ENCODE measurements around the gene GTPBP6. TPM values are rescaled to one million over a fixed set of nuclear protein-coding genes. Genes with fewer than 3 reads are reported as not detected.
"Not testable (repeated sequence)": the region's sequence is repeated elsewhere in the genome, so short reads cannot be mapped to it uniquely, and the experiment has no call there.

GTPBP6 gene
- total and polyA plus RNA-seq, 5 experiments from 2014 or later, result 37.2 to 101 (median 62.7) TPM

- Mint-ChIP-seq H3K9me3 (no peaks in the 10 kb centered on the region), H3K4me1 (peaks cover 10 to 36% (median 22%) of the 10 kb centered on the region in 4 donors), H3K36me3 (no peaks in the 10 kb centered on the region), H3K4me3 (peak overlapping the region; percentile 61 to 90 (median 81)), H3K27ac (peak overlapping the region in 3 of 10 donors; percentile 67 to 89 (median 69)), H3K27me3 (no peaks in the 10 kb centered on the region)
- POLR2A ChIA-PET, result no interaction called here
- DNase-seq (peak in 1 of 10 donors; percentile 12), ATAC-seq (no peak)
Measured at GRCh38 chrX:274904-275475, 43.6 kb downstream of the GTPBP6 start.

DNA sequence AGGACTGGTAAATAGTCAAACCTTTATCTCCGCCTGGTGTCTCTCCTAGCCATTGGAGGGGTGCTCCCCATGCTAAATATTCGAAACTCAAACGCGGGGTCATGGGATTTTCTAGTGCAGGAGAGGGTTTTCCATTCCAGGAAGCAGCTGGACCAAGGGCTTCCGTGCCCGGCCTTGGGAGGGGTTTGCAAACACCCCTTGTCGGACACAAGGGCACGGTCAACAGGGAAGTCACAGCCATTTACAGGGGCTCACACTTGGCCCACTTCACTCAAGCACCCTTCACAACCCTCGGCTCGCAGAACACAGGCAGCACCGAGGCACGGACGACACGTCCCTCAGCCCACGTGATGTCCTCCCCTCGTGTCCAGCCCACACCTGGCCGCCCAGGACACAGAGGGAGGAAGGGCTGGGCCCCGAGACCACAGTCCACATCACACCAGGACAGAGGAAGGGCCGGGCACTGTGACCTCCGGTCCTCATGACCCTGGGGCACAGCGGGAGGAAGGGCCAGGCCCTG lies 47.7 kb downstream of the GTPBP6 start:
- no peaks in the 10 kb centered on the region for H3K36me3 Mint-ChIP-seq
- H3K4me3 Mint-ChIP-seq, result no peak overlapping the region
- ATAC-seq (no peak), DNase-seq (no peak)
- no peaks in the 10 kb centered on the region for H3K27me3 Mint-ChIP-seq
- peaks cover 3 to 9% (median 6%) of the 10 kb centered on the region in 4 donors for H3K4me1 Mint-ChIP-seq
- H3K27ac Mint-ChIP-seq, result peak overlapping the region in 2 of 10 donors; percentile 4 to 57
- no peaks in the 10 kb centered on the region for H3K9me3 Mint-ChIP-seq
- POLR2A ChIA-PET, result no interaction called here

DNA sequence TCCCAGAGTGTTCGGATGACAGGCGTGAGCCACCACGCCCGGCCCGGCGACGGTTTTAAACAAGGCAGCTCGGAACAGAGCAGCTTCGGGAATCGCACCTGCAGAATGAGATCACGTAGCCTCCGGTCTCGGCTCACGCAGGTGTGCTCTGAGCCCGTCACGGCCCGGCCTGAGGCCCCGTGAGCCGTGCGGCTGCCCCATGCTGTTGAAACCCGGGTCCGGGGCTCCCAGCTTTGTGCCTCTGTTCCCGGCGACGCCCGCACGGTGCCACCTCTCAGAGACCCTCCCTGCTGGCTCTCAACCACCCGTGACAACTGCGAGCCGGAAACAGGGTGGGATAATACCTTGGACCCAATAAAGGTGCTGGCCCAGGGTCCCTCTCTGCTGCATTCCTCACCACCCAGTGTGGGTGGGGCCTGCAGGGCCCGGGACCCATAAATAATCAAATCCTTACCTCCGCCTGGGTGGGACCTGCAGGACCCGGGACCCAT lies 50.8 kb downstream of the GTPBP6 start:
- Mint-ChIP-seq H3K9me3 (no peaks in the 10 kb centered on the region), H3K4me1 (peaks cover 0 to 2% (median under 1%) of the 10 kb centered on the region in 4 donors), H3K27ac (no peak overlapping the region), H3K27me3 (no peaks in the 10 kb centered on the region), H3K36me3 (no peaks in the 10 kb centered on the region), H3K4me3 (no peak overlapping the region)
- ATAC-seq (no peak), DNase-seq (peak in 1 of 10 donors; percentile 15)
- POLR2A ChIA-PET, result no interaction called here

DNA sequence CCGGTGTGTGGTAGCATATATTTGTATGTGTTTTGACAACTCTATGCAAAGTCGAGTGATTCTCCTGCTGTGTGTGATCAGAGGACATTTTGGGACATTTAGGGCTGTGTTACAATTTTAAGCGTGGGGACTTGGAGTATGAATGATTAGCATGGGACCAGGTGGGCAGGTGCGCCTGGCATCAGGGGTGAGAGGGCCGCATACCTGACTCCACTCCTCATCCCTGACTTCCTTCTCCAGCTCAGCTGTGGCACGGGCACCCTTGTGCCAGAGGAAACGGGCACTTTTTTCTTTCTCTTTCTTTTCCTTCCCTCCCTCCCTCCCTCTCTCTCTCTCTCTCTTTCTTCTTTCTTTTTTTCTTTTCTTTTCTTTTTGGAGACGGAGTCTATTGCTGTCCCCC lies 53.1 kb downstream of the GTPBP6 start:
- Mint-ChIP-seq H3K36me3 (no peaks in the 10 kb centered on the region), H3K27me3 (no peaks in the 10 kb centered on the region), H3K27ac (peak overlapping the region in 3 of 10 donors; percentile 1 to 89 (median 67)), H3K4me3 (no peak overlapping the region), H3K4me1 (peaks cover 0 to 6% (median 0%) of the 10 kb centered on the region in 4 donors), H3K9me3 (no peaks in the 10 kb centered on the region)
- ATAC-seq (no peak), DNase-seq (no peak)
- POLR2A ChIA-PET, result no interaction called here

- no peaks in the 10 kb centered on the region for H3K27me3 Mint-ChIP-seq
- no peak for DNase-seq
Measured at GRCh38 chrX:264634-265455, 53.8 kb downstream of the GTPBP6 start.

DNA sequence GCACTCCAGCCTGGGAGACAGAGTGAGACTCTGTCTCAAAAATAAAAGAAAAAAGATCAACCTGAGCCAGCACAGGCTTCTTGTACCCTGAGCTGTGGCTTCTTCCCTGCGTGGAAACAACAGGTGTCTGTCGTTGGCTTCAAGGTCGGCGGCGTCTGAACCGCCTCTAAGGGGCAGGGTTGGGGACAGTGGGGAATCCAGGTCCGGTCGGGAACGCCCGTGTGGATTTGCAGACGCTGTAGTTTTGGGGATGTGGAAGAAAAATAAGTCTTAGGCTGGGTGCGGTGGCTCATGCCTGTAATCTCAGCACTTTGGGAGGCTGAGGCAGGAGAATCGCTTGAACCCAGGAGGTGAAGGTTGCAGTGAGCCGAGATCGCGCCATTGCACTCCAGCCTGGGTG lies 54.6 kb downstream of the GTPBP6 start:
- ATAC-seq, H3K4me3 Mint-ChIP-seq, H3K36me3 Mint-ChIP-seq, DNase-seq, POLR2A ChIA-PET, H3K9me3 Mint-ChIP-seq, H3K27me3 Mint-ChIP-seq: not testable (repeated sequence)
- peak overlapping the region in 1 of 10 donors; percentile 22 for H3K27ac Mint-ChIP-seq
- H3K4me1 Mint-ChIP-seq, result peaks cover 0 to 12% (median 3%) of the 10 kb centered on the region in 4 donors

More at GRCh38 chrX:264634-265455, 53.8 kb downstream of the GTPBP6 start:
- Mint-ChIP-seq H3K4me1 (peaks cover 0 to 9% (median 2%) of the 10 kb centered on the region in 4 donors), H3K36me3 (no peaks in the 10 kb centered on the region), H3K4me3 (no peak overlapping the region), H3K9me3 (no peaks in the 10 kb centered on the region), H3K27ac (peak overlapping the region in 4 of 10 donors; percentile 1 to 69 (median 56))
- ATAC-seq, result no peak
- POLR2A ChIA-PET, result no interaction called here

- POLR2A ChIA-PET, result no interaction called here
- no peaks in the 10 kb centered on the region for H3K9me3 Mint-ChIP-seq
- no peak overlapping the region for H3K4me3 Mint-ChIP-seq
- no peak for DNase-seq
- no peak for ATAC-seq
- H3K4me1 Mint-ChIP-seq, result peaks cover 0 to 12% (median 3%) of the 10 kb centered on the region in 4 donors
- no peak overlapping the region for H3K27ac Mint-ChIP-seq
- H3K36me3 Mint-ChIP-seq, result no peaks in the 10 kb centered on the region
- no peaks in the 10 kb centered on the region for H3K27me3 Mint-ChIP-seq
Measured at GRCh38 chrX:262381-262909, 56.2 kb downstream of the GTPBP6 start.

DNA sequence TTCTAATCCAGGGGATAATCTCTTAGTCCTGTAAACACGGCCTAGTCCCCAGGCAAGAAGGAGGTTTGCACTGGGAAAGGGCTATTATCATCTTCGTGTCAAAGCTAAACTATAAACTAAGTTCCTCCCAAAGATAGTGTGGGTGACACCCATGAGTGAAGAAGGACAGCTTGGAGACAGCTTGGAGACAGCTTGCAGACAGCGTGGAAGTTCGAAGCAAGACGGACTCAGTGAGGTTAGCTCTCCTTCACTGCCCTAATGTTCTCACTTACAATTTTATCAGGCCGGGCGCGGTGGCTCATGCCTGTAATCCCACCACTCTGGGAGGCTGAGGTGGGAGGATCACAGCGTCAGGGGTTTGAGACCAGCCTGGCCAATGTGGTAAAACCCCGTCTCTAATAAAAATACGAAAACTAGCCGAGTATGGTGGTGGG lies 56.7 kb downstream of the GTPBP6 start:
- DNase-seq, result no peak
- peaks cover 0 to 12% (median 3%) of the 10 kb centered on the region in 4 donors for H3K4me1 Mint-ChIP-seq
- H3K4me3 Mint-ChIP-seq, result no peak overlapping the region
- H3K9me3 Mint-ChIP-seq, result no peaks in the 10 kb centered on the region
- POLR2A ChIA-PET, result no interaction called here
- ATAC-seq, result no peak
- no peak overlapping the region for H3K27ac Mint-ChIP-seq
- no peaks in the 10 kb centered on the region for H3K27me3 Mint-ChIP-seq
- no peaks in the 10 kb centered on the region for H3K36me3 Mint-ChIP-seq

DNA sequence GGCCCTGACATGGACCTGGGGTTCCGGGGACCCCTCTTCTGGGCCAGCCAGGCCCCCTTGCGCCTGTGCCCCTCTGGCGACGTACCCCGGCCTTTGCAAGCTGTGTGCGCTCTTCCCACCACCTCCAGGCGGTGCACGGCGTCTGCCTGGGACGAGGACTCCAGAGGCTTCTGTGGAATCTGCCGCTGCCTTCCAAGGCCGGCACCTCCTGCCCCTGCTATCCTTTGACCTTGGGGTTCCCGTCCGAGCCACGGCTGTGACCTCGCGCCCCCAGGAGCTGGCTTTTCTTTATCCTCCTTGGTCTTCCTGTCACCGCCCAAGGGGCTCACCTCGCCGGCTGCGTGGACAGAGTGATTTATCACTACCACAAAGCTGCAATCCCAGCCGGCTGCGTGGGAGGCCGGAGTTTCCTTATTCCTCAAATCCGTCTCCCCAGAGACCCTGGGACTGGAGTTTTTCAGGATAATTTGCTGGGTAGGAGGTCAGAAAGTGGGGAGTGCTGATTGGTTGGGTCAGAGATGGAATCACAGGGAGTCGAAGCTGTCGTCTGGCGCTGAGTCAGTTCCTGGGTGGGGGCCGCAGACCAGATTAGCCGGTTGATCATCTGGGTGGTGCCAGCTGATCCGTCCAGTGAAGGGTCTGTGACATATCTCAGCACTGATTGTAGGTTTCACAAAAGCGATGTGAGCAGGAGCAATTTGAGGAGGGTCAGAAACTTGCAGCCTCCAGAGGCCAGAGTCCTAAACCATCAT lies 57.3 kb downstream of the GTPBP6 start:
- no peak for DNase-seq
- Mint-ChIP-seq H3K27ac (no peak overlapping the region), H3K27me3 (no peaks in the 10 kb centered on the region), H3K36me3 (no peaks in the 10 kb centered on the region), H3K4me1 (peaks cover 0 to 12% (median 3%) of the 10 kb centered on the region in 4 donors), H3K9me3 (no peaks in the 10 kb centered on the region), H3K4me3 (no peak overlapping the region)
- no peak for ATAC-seq
- POLR2A ChIA-PET, result no interaction called here

DNA sequence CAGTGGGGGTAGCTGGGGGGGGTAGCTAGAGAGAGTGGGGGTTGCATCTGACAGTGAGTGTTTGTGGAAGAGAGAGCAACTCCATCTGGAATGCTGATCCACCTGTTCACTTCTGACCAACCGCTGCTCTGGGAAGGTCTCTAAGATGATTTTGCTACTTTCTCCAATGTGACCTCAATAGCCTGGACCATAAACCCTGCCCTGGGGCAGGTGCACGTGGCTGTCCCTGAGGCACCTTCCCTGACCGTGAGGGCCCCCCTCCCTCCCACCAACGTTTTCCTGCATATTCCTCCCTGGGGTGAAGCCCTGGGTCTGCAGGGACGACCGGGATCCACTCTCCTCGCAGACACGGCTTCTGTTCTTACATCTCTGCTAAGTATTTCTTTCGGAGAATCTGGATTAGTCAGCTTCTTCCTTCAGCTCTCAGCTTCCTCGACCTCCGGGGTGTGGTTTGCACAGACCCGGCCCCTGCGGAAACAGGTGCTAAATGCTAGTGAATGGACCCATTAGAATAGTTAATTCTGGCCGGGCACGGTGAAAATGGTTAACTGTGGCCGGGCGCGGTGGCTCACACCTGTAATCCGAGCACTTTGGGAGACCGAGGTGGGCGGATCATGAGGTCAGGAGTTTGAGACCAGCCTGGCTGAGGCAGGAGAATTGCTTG lies 58.8 kb downstream of the GTPBP6 start:
- no peaks in the 10 kb centered on the region for H3K9me3 Mint-ChIP-seq
- POLR2A ChIA-PET, result no interaction called here
- no peaks in the 10 kb centered on the region for H3K27me3 Mint-ChIP-seq
- H3K36me3 Mint-ChIP-seq, result no peaks in the 10 kb centered on the region
- peak overlapping the region in 3 of 10 donors; percentile 41 to 89 (median 62) for H3K27ac Mint-ChIP-seq
- ATAC-seq, result no peak
- H3K4me3 Mint-ChIP-seq, result peak overlapping the region in 9 of 10 donors; percentile 17 to 62 (median 50)
- peaks cover 0 to 10% (median 3%) of the 10 kb centered on the region in 4 donors for H3K4me1 Mint-ChIP-seq
- no peak for DNase-seq

GRCh38 chrX:258291-259040 lies 60.1 kb downstream of the GTPBP6 start:
- no peaks in the 10 kb centered on the region for H3K36me3 Mint-ChIP-seq
- no peak overlapping the region for H3K4me3 Mint-ChIP-seq
- H3K4me1 Mint-ChIP-seq, result peaks cover 0 to 14% (median 4%) of the 10 kb centered on the region in 4 donors
- DNase-seq, result no peak
- H3K27me3 Mint-ChIP-seq, result no peaks in the 10 kb centered on the region
- POLR2A ChIA-PET, result no interaction called here
- ATAC-seq, result no peak
- peaks cover 0 to 5% (median 0%) of the 10 kb centered on the region in 9 donors for H3K9me3 Mint-ChIP-seq
- H3K27ac Mint-ChIP-seq, result no peak overlapping the region
